Kidney glomerular epithelial cell (primary cell): ENCODE results near the gene PWWP2B.
"Not testable (repeated sequence)": the region's sequence is repeated elsewhere in the genome, so short reads cannot be mapped to it uniquely, and the experiment has no call there.

Experiments used
- DNase-seq: peaks from one replicate; lab custom pipeline; 2025; lab: John Stamatoyannopoulos, UW

Gene PWWP2B

GRCh38 chr10:132363921-132364593 is 32.9 kb upstream of the PWWP2B start:
- no peak for DNase-seq

- no peak for DNase-seq
Measured at GRCh38 chr10:132364594-132364970, 32.4 kb upstream of the PWWP2B start.

- no peak for DNase-seq
Measured at GRCh38 chr10:132365102-132365501, 31.9 kb upstream of the PWWP2B start.

GRCh38 chr10:132366006-132366405 is 31.0 kb upstream of the PWWP2B start:
- DNase-seq = no peak

- no peak for DNase-seq
Measured at GRCh38 chr10:132366499-132366898, 30.5 kb upstream of the PWWP2B start.

- DNase-seq = no peak
Measured at GRCh38 chr10:132368391-132368790, 28.6 kb upstream of the PWWP2B start.

- DNase-seq = no peak
Measured at GRCh38 chr10:132368881-132369635, 27.9 kb upstream of the PWWP2B start.

- no peak for DNase-seq
Measured at GRCh38 chr10:132369636-132370185, 27.3 kb upstream of the PWWP2B start.

- DNase-seq = no peak
Measured at GRCh38 chr10:132370426-132371340, 26.3 kb upstream of the PWWP2B start.

- DNase-seq = no peak
Measured at GRCh38 chr10:132371641-132372081, 25.3 kb upstream of the PWWP2B start.

GRCh38 chr10:132372516-132373095 is 24.4 kb upstream of the PWWP2B start:
- DNase-seq = no peak

- no peak for DNase-seq
Measured at GRCh38 chr10:132373241-132373955, 23.6 kb upstream of the PWWP2B start.

- DNase-seq = no peak
Measured at GRCh38 chr10:132374176-132374575, 22.8 kb upstream of the PWWP2B start.

GRCh38 chr10:132374612-132375011 is 22.4 kb upstream of the PWWP2B start:
- DNase-seq = no peak

GRCh38 chr10:132375116-132375794 is 21.7 kb upstream of the PWWP2B start:
- DNase-seq = no peak

- DNase-seq = no peak
Measured at GRCh38 chr10:132375795-132376297, 21.2 kb upstream of the PWWP2B start.

GRCh38 chr10:132376394-132376851 is 20.6 kb upstream of the PWWP2B start:
- no peak for DNase-seq

- DNase-seq = no peak
Measured at GRCh38 chr10:132377326-132377725, 19.7 kb upstream of the PWWP2B start.

- not testable (repeated sequence) for DNase-seq
Measured at GRCh38 chr10:132379026-132379425, 18.0 kb upstream of the PWWP2B start.

GRCh38 chr10:132380986-132381385 is 16.0 kb upstream of the PWWP2B start:
- DNase-seq = not testable (repeated sequence)
